ENCODE data around the gene MRPS25.

Gene MRPS25

GRCh38 chr3:15108082-15108545, 43.0 kb upstream of the MRPS25 start:
- TF ChIP-seq BACH2 (CRISPR knock-in tag; IDR thresholded peaks at IDR 0.05; ENCODE audit: borderline replicate concordance), result no peak
- TF ChIP-seq, protein P1, sequence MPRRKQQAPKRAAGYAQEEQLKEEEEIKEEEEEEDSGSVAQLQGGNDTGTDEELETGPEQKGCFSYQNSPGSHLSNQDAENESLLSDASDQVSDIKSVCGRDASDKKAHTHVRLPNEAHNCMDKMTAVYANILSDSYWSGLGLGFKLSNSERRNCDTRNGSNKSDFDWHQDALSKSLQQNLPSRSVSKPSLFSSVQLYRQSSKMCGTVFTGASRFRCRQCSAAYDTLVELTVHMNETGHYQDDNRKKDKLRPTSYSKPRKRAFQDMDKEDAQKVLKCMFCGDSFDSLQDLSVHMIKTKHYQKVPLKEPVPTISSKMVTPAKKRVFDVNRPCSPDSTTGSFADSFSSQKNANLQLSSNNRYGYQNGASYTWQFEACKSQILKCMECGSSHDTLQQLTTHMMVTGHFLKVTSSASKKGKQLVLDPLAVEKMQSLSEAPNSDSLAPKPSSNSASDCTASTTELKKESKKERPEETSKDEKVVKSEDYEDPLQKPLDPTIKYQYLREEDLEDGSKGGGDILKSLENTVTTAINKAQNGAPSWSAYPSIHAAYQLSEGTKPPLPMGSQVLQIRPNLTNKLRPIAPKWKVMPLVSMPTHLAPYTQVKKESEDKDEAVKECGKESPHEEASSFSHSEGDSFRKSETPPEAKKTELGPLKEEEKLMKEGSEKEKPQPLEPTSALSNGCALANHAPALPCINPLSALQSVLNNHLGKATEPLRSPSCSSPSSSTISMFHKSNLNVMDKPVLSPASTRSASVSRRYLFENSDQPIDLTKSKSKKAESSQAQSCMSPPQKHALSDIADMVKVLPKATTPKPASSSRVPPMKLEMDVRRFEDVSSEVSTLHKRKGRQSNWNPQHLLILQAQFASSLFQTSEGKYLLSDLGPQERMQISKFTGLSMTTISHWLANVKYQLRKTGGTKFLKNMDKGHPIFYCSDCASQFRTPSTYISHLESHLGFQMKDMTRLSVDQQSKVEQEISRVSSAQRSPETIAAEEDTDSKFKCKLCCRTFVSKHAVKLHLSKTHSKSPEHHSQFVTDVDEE (CRISPR knock-in tag; IDR thresholded peaks at IDR 0.05), result no peak
- no peak for TF ChIP-seq CSDC2 (CRISPR knock-in tag; IDR thresholded peaks at IDR 0.05)
- no peak for TF ChIP-seq ZNF565 (CRISPR knock-in tag; conservative IDR thresholded peaks at IDR 0.05; ENCODE audit: low read depth)
- no peak for TF ChIP-seq GLIS3 (CRISPR knock-in tag; IDR thresholded peaks at IDR 0.05)
- no peak for TF ChIP-seq CSRNP3 (CRISPR knock-in tag; IDR thresholded peaks at IDR 0.05)
- no peak for TF ChIP-seq TOX (CRISPR knock-in tag; IDR thresholded peaks at IDR 0.05; ENCODE audit: borderline replicate concordance)
- TF ChIP-seq ZC3H10 (CRISPR knock-in tag; IDR thresholded peaks at IDR 0.05), result no peak
- TF ChIP-seq ZNF8 (CRISPR knock-in tag; IDR thresholded peaks at IDR 0.05), result no peak
- TF ChIP-seq ZNF70 (CRISPR knock-in tag; IDR thresholded peaks at IDR 0.05), result no peak
- TF ChIP-seq RARB (CRISPR knock-in tag; IDR thresholded peaks at IDR 0.05), result no peak
- ATAC-seq, result peak; percentile 98

- no peak for TF ChIP-seq BACH2 (CRISPR knock-in tag; IDR thresholded peaks at IDR 0.05; ENCODE audit: borderline replicate concordance)
- TF ChIP-seq ZC3H10 (CRISPR knock-in tag; IDR thresholded peaks at IDR 0.05), result no peak
- TF ChIP-seq TOX (CRISPR knock-in tag; IDR thresholded peaks at IDR 0.05; ENCODE audit: borderline replicate concordance), result no peak
- TF ChIP-seq ZNF8 (CRISPR knock-in tag; IDR thresholded peaks at IDR 0.05), result no peak
- no peak for TF ChIP-seq ZFP30 (CRISPR knock-in tag; IDR thresholded peaks at IDR 0.05)
- TF ChIP-seq RARB (CRISPR knock-in tag; IDR thresholded peaks at IDR 0.05), result no peak
- TF ChIP-seq TCF4 (CRISPR knock-in tag; IDR thresholded peaks at IDR 0.05; ENCODE audit: borderline replicate concordance), result no peak
- TF ChIP-seq ZFP3 (CRISPR knock-in tag; IDR thresholded peaks at IDR 0.05), result no peak
- TF ChIP-seq, protein P2, sequence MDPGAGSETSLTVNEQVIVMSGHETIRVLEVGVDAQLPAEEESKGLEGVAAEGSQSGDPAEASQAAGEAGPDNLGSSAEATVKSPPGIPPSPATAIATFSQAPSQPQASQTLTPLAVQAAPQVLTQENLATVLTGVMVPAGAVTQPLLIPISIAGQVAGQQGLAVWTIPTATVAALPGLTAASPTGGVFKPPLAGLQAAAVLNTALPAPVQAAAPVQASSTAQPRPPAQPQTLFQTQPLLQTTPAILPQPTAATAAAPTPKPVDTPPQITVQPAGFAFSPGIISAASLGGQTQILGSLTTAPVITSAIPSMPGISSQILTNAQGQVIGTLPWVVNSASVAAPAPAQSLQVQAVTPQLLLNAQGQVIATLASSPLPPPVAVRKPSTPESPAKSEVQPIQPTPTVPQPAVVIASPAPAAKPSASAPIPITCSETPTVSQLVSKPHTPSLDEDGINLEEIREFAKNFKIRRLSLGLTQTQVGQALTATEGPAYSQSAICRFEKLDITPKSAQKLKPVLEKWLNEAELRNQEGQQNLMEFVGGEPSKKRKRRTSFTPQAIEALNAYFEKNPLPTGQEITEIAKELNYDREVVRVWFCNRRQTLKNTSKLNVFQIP (CRISPR knock-in tag; IDR thresholded peaks at IDR 0.05; ENCODE audit: borderline replicate concordance, low read depth), result no peak
- TF ChIP-seq SNAI2 (CRISPR knock-in tag; IDR thresholded peaks at IDR 0.05), result no peak
- no peak for TF ChIP-seq PPARA (CRISPR knock-in tag; IDR thresholded peaks at IDR 0.05; ENCODE audit: borderline replicate concordance)
- TF ChIP-seq, protein P3, sequence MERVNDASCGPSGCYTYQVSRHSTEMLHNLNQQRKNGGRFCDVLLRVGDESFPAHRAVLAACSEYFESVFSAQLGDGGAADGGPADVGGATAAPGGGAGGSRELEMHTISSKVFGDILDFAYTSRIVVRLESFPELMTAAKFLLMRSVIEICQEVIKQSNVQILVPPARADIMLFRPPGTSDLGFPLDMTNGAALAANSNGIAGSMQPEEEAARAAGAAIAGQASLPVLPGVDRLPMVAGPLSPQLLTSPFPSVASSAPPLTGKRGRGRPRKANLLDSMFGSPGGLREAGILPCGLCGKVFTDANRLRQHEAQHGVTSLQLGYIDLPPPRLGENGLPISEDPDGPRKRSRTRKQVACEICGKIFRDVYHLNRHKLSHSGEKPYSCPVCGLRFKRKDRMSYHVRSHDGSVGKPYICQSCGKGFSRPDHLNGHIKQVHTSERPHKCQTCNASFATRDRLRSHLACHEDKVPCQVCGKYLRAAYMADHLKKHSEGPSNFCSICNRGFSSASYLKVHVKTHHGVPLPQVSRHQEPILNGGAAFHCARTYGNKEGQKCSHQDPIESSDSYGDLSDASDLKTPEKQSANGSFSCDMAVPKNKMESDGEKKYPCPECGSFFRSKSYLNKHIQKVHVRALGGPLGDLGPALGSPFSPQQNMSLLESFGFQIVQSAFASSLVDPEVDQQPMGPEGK (CRISPR knock-in tag; IDR thresholded peaks at IDR 0.05; ENCODE audit: borderline replicate concordance), result no peak
- no peak for TF ChIP-seq ZNF70 (CRISPR knock-in tag; IDR thresholded peaks at IDR 0.05)
- TF ChIP-seq, protein P4, sequence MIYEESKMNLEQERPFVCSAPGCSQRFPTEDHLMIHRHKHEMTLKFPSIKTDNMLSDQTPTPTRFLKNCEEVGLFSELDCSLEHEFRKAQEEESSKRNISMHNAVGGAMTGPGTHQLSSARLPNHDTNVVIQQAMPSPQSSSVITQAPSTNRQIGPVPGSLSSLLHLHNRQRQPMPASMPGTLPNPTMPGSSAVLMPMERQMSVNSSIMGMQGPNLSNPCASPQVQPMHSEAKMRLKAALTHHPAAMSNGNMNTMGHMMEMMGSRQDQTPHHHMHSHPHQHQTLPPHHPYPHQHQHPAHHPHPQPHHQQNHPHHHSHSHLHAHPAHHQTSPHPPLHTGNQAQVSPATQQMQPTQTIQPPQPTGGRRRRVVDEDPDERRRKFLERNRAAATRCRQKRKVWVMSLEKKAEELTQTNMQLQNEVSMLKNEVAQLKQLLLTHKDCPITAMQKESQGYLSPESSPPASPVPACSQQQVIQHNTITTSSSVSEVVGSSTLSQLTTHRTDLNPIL (CRISPR knock-in tag; IDR thresholded peaks at IDR 0.05; ENCODE audit: low read depth), result no peak
- no peak for TF ChIP-seq CSRNP3 (CRISPR knock-in tag; IDR thresholded peaks at IDR 0.05)
- TF ChIP-seq ISL1 (CRISPR knock-in tag; IDR thresholded peaks at IDR 0.05), result no peak
- TF ChIP-seq ZNF565 (CRISPR knock-in tag; conservative IDR thresholded peaks at IDR 0.05; ENCODE audit: low read depth), result no peak
- TF ChIP-seq, protein P1 (CRISPR knock-in tag; IDR thresholded peaks at IDR 0.05), result no peak
- ATAC-seq, result no peak
Observed at GRCh38 chr3:15107075-15107947, 42.2 kb upstream of the MRPS25 start.

All from SK-N-SH treated with all-trans-retinoic acid at 6 μM for 48 hours (cell line).